Vagina (tissue), 2 donors: ENCODE data around the gene CHN2. TPM values are rescaled to one million over a fixed set of nuclear protein-coding genes. Genes with fewer than 3 reads are reported as not detected.

Experiments
- DNase-seq, 2 donors: peaks; one replicate each; pipeline ENCODE4 v3.0.0-alpha.2; 2017; ENCODE audit errors: extremely low spot score in 2 of 2
- H3K27ac ChIP-seq: fragments of 200-600 bp; sonication (generic); one replicate; pipeline ENCODE4 v1.5.1; 2019
- H3K27me3 ChIP-seq: fragments of 200-600 bp; sonication (generic); one replicate; pipeline ENCODE4 v1.5.1; 2019
- H3K36me3 ChIP-seq, 2 donors: fragments of 200-600 bp; sonication (generic); one replicate each; pipeline ENCODE4 v1.5.1; 2017 to 2019
- H3K4me1 ChIP-seq: fragments of 200-600 bp; sonication (generic); one replicate; pipeline ENCODE4 v1.5.1; 2019
- H3K4me3 ChIP-seq, 2 donors: fragments of 200-600 bp; sonication (generic); 1 replicate in 1 of 2; 2 replicates in 1 of 2; pipeline ENCODE4 v1.5.1; 2016 to 2019
- H3K9me3 ChIP-seq: fragments of 200-600 bp; sonication (generic); one replicate; pipeline ENCODE4 v1.5.1; 2019
- POLR2A ChIP-seq, 2 donors: fragments of 450-650 bp; IDR thresholded peaks; one replicate each; pipeline ENCODE4 v1.6.1; 2017; ENCODE audit warnings: antibody characterized with exemption in 2 of 2, mild to moderate bottlenecking in 2 of 2, moderate library complexity in 2 of 2
- POLR2AphosphoS5 ChIP-seq, 2 donors: sonication (generic); formaldehyde crosslinking; IDR thresholded peaks; one replicate each; pipeline ENCODE4 v1.9.0; 2017; ENCODE audit warnings: antibody characterized with exemption in 2 of 2, mild to moderate bottlenecking in 2 of 2, low read depth in 1 of 2; ENCODE audit not compliant: insufficient read depth in 1 of 2
- intact Hi-C: fragments of 100-400 bp; cut with DNase I; formaldehyde crosslinking; loops from one replicate; pipeline ENCODE4 v1.15.1; 2023
- total RNA-seq: library from RNA; depleted of rRNA; stranded (reverse); fragments of >200 nt; gene quantifications from one replicate; pipeline ENCODE4 v1.2.3, GENCODE V29; 2016
- TF ChIP-seq, protein P1 (sequence below), 3 experiments: fragments of 450-650 bp in 2 of 3; fragments of 200-600 bp in 1 of 3; sonication (generic) in 1 of 3; IDR thresholded peaks; one replicate each; pipeline ENCODE4 v1.5.1; 2017 to 2019; ENCODE audit warnings: antibody characterized with exemption in 3 of 3, mild to moderate bottlenecking in 2 of 3, moderate library complexity in 2 of 3

The CHN2 gene
- total RNA-seq, 1 donor from 2014 or later = 11.0 TPM

DNA sequence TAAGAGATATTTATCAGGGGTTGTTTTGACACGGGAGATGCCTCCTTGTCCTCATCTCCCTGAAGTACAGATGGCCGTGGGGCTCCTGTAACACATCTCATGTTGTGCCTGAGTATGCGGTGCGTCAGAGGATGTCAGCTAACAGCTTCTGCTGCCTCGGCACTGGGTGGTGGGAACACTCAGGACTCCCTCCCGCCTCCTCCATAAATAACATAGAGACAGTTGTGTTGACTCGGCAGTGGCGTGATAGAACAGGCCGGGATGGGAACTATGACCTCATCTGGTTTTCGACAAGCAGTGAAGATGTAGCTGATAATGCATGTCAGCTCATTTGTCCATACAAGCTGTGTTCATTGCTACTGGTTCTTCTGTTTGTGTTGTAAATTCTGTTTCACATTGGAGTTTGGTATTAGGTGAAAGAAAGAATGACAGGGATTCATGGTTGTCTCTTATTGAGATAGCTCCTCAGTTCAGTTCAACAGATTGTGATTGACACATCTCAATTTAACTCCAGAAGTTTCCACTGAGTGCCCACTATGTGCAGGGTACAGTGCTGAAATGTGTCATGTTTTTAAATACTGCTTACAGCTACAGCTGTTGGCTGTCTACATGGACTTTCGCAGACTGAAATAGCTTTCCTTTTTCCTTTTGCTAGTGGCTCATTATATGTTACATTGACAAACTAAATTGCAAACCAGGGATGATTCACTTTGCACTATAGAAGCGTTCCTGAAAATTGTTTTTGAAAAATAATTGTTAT is 87.4 kb downstream of the CHN2 start:
- TF ChIP-seq, protein P1, sequence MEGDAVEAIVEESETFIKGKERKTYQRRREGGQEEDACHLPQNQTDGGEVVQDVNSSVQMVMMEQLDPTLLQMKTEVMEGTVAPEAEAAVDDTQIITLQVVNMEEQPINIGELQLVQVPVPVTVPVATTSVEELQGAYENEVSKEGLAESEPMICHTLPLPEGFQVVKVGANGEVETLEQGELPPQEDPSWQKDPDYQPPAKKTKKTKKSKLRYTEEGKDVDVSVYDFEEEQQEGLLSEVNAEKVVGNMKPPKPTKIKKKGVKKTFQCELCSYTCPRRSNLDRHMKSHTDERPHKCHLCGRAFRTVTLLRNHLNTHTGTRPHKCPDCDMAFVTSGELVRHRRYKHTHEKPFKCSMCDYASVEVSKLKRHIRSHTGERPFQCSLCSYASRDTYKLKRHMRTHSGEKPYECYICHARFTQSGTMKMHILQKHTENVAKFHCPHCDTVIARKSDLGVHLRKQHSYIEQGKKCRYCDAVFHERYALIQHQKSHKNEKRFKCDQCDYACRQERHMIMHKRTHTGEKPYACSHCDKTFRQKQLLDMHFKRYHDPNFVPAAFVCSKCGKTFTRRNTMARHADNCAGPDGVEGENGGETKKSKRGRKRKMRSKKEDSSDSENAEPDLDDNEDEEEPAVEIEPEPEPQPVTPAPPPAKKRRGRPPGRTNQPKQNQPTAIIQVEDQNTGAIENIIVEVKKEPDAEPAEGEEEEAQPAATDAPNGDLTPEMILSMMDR (IDR thresholded peaks at IDR 0.05) = no peak
- TF ChIP-seq POLR2AphosphoS5 (IDR thresholded peaks at IDR 0.05; ENCODE audit: insufficient read depth in 1 of 2, low read depth in 1 of 2) = peak in 1 of 2 donors; percentile 44
- no peak for TF ChIP-seq POLR2A (IDR thresholded peaks at IDR 0.05)
- Histone ChIP-seq H3K9me3 (no peaks in the 10 kb centered on the region), H3K4me3 (no peak overlapping the region), H3K27me3 (no peaks in the 10 kb centered on the region), H3K36me3 (no peaks in the 10 kb centered on the region), H3K4me1 (peaks cover 11% of the 10 kb centered on the region), H3K27ac (no peak overlapping the region)
- no peak for DNase-seq
- intact Hi-C loops = no loop called here

DNA sequence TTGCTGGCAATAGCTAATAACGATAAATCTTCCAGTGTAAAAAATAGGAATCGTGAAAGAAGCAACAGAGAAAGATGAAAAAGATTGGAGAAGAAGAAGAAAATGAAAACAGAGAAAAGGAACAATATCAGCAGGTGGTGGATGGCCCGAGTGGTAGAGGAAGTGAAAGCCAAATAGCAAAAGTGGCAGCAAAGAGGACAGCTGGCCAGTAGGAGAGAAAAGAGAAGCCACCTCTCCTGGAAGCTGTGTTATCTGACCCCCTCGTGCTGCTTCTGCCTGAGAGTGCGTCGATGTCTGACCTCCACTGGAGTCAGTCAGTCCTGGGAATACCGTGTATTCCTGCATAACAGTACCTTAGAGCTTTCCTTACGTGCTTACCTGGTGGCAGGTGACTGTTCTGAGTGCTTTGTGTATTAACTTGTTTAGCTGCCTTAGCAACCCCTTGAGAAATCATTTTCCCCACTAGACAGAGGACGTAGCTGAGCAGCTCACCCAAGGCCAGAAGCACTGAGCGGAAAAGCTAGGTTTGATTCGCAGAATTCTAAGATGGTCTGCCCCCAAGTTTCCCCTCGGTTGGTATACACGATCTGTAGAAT is 88.3 kb downstream of the CHN2 start:
- DNase-seq = no peak
- Histone ChIP-seq H3K4me1 (peaks cover 11% of the 10 kb centered on the region), H3K9me3 (no peaks in the 10 kb centered on the region), H3K36me3 (no peaks in the 10 kb centered on the region), H3K4me3 (no peak overlapping the region), H3K27me3 (no peaks in the 10 kb centered on the region), H3K27ac (no peak overlapping the region)
- TF ChIP-seq POLR2A (IDR thresholded peaks at IDR 0.05) (no peak), POLR2AphosphoS5 (IDR thresholded peaks at IDR 0.05; ENCODE audit: insufficient read depth in 1 of 2, low read depth in 1 of 2) (no peak)
- TF ChIP-seq, protein P1 (IDR thresholded peaks at IDR 0.05) = no peak
- intact Hi-C loops = no loop called here

DNA sequence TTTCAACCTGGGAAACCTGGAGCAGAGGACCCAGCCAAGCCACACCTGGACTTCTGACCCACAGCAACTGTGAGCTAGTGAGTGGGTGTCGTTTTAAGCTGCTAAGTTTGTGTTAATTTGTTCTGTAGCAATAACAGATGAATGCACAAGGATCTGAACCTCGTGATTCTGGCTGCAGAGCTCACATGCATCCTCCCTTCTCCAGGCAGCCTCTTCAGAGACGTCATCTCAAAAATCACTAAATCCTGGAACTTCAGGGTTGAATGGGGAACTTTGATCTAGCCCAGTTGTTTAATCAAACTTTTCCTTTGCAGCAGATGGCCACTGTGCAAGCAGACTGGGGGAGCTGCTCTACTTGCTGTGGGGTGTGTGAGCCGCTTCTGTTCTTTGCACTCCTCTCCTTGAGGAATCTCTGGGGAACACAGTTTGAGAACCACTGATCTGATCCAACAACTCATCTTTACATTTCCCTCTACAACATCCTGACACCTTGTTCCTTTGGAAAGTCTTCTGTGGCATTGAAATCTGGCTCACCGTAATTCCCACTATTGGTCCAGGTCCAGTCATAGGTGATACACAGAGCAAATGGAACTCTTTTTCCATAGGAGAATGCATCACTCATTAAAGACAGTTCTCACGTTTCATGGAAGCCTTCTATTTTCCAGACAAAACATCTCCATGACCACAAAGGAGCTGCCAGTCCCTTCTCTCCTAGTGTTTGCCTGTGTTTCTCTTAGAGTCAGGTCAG is 90.3 kb downstream of the CHN2 start:
- H3K4me1 ChIP-seq = peaks cover 11% of the 10 kb centered on the region
- intact Hi-C loops = no loop called here
- no peak overlapping the region for H3K4me3 ChIP-seq
- TF ChIP-seq POLR2A (IDR thresholded peaks at IDR 0.05) (no peak), POLR2AphosphoS5 (IDR thresholded peaks at IDR 0.05; ENCODE audit: insufficient read depth in 1 of 2, low read depth in 1 of 2) (no peak)
- no peak overlapping the region for H3K27ac ChIP-seq
- no peaks in the 10 kb centered on the region for H3K27me3 ChIP-seq
- H3K9me3 ChIP-seq = no peaks in the 10 kb centered on the region
- DNase-seq = no peak
- H3K36me3 ChIP-seq = no peaks in the 10 kb centered on the region

DNA sequence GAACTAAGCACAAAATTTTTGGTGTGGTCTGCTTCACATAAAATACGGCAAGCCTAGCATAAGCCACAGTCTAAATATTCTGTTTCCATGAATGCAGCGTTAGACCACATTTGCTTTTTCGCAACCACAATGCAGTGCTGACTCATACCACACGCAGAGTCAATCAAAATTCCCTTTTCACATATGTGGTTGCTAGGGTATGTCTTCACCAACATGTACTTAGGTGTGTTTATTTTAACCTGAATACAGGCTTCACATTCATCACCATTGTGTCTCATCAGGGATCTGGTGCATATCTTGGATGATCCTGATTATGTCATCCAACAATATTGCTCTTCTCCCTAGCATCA is 90.8 kb downstream of the CHN2 start:
- peak in 1 of 2 donors; percentile 28 for TF ChIP-seq POLR2AphosphoS5 (IDR thresholded peaks at IDR 0.05; ENCODE audit: insufficient read depth in 1 of 2, low read depth in 1 of 2)
- TF ChIP-seq, protein P1 (IDR thresholded peaks at IDR 0.05) = no peak
- no peak for TF ChIP-seq POLR2A (IDR thresholded peaks at IDR 0.05)
- no peaks in the 10 kb centered on the region for H3K36me3 ChIP-seq
- peaks cover 11% of the 10 kb centered on the region for H3K4me1 ChIP-seq
- no peaks in the 10 kb centered on the region for H3K9me3 ChIP-seq
- no peak overlapping the region for H3K4me3 ChIP-seq
- intact Hi-C loops = no loop called here
- no peak overlapping the region for H3K27ac ChIP-seq
- H3K27me3 ChIP-seq = no peaks in the 10 kb centered on the region
- DNase-seq = no peak

DNA sequence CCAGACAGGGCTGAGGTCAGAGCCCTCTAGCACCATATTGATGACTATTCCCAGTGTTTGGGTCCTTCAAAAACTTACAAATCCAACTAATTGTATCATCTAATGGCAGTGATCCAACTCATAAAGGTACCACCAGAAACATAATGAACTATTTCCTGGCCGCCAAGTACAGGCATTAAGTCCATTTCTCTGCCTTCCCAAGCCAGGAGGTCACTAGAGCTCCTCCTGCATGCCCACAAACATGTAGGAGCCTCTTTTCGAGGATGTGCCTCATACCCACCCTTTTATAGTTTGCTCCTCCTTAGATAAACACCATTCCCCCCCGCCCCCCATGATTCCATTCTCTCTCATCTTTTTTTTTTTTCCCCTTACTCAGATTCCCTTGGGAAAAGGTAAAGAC is 91.3 kb downstream of the CHN2 start:
- Histone ChIP-seq H3K36me3 (no peaks in the 10 kb centered on the region), H3K4me1 (peaks cover 11% of the 10 kb centered on the region), H3K4me3 (no peak overlapping the region), H3K27me3 (no peaks in the 10 kb centered on the region), H3K27ac (no peak overlapping the region), H3K9me3 (no peaks in the 10 kb centered on the region)
- no peak for DNase-seq
- intact Hi-C loops = no loop called here
- TF ChIP-seq POLR2A (IDR thresholded peaks at IDR 0.05) (no peak), POLR2AphosphoS5 (IDR thresholded peaks at IDR 0.05; ENCODE audit: insufficient read depth in 1 of 2, low read depth in 1 of 2) (no peak)
- TF ChIP-seq, protein P1 (IDR thresholded peaks at IDR 0.05) = no peak
